Sigmoid colon (tissue), 7 donors: ENCODE measurements around the gene ATRNL1. TPM values are rescaled to one million over a fixed set of nuclear protein-coding genes. Genes with fewer than 3 reads are reported as not detected.

Experiments used
- DNase-seq: peaks from one replicate; pipeline ENCODE4 v3.0.0-alpha.2; 2019
- H3K27ac ChIP-seq, 4 donors: fragments of 200-600 bp; sonication (generic); one replicate each; pipeline ENCODE4 v1.5.1; 2016 to 2019; ENCODE audit warnings: mild to moderate bottlenecking in 1 of 4
- H3K27me3 ChIP-seq, 3 donors: fragments of 200-600 bp; sonication (generic); one replicate each; pipeline ENCODE4 v1.5.1; 2019; ENCODE audit warnings: mild to moderate bottlenecking in 1 of 3
- H3K36me3 ChIP-seq, 4 donors: fragments of 200-600 bp; sonication (generic); one replicate each; pipeline ENCODE4 v1.5.1; 2016 to 2019
- H3K4me1 ChIP-seq, 4 donors: fragments of 200-600 bp; sonication (generic); one replicate each; pipeline ENCODE4 v1.5.1; 2017 to 2019
- H3K4me3 ChIP-seq, 4 donors: fragments of 200-600 bp; sonication (generic); one replicate each; pipeline ENCODE4 v1.5.1; 2017 to 2019; ENCODE audit warnings: mild to moderate bottlenecking in 2 of 4, moderate library complexity in 1 of 4
- H3K9me3 ChIP-seq, 4 donors: fragments of 200-600 bp in 3 of 4; sonication (generic) in 3 of 4; one replicate each; pipeline versions ENCODE4 v1.5.1 to v1.6.1; 2013 to 2019
- EP300 ChIP-seq, 4 donors: sonication (generic); formaldehyde crosslinking; IDR thresholded peaks; one replicate each; pipeline ENCODE4 v1.6.1; 2017; ENCODE audit warnings: antibody characterized with exemption in 4 of 4
- POLR2A ChIP-seq, 2 donors: fragments of 450-650 bp; IDR thresholded peaks; one replicate each; pipeline ENCODE4 v1.6.1; 2016; ENCODE audit warnings: antibody characterized with exemption in 2 of 2, mild to moderate bottlenecking in 2 of 2, moderate library complexity in 2 of 2
- POLR2AphosphoS5 ChIP-seq, 4 donors: sonication (generic); formaldehyde crosslinking; IDR thresholded peaks; one replicate each; pipeline ENCODE4 v1.6.1; 2017; ENCODE audit warnings: antibody characterized with exemption in 4 of 4
- WGBS, 2 donors: extraction: QIAGEN DNeasy Blood & Tissue Kit; methylation state at CpG; one replicate each; pipeline ENCODE4 v1.1.7; 2013; 5-methylcytosine and 5-hydroxymethylcytosine counted together
- intact Hi-C: fragments of 100-400 bp; cut with DNase I; formaldehyde crosslinking; loops from one replicate; pipeline ENCODE4 v1.15.1; 2023
- polyA plus RNA-seq, 3 donors: library from polyadenylated mRNA; stranded (reverse); fragments of 200-250 nt; gene quantifications; one replicate each; pipeline ENCODE4 v1.2.3, GENCODE V29; 2013
- total RNA-seq, 4 donors: library from RNA; depleted of rRNA; stranded (reverse); fragments of >200 nt; gene quantifications; one replicate each; pipeline ENCODE4 v1.1.0, GENCODE V29; 2016
- TF ChIP-seq, protein P1 (sequence below), 4 experiments: fragments of 450-650 bp in 3 of 4; fragments of 200-600 bp in 1 of 4; IDR thresholded peaks; one replicate each; pipeline ENCODE4 v1.5.1; 2016 to 2019; ENCODE audit warnings: antibody characterized with exemption in 4 of 4, mild to moderate bottlenecking in 3 of 4, moderate library complexity in 2 of 4
- donor health status: healthy with polysubstance abuse.
- donor health status: Bipolar disorder and iron deficiency.
- donor health status: healthy.

The ATRNL1 gene
- total and polyA plus RNA-seq, 7 donors: 0.57 to 17.3 (median 6.9) TPM; not detected in 1

- Histone ChIP-seq H3K27ac (no peak overlapping the region), H3K9me3 (no peaks in the 10 kb centered on the region), H3K36me3 (no peaks in the 10 kb centered on the region), H3K4me1 (no peaks in the 10 kb centered on the region), H3K4me3 (no peak overlapping the region), H3K27me3 (no peaks in the 10 kb centered on the region)
- 83 to 84% methylated on average over 3 of the region's 3 CpGs for WGBS, 2 donors
- intact Hi-C loops: no loop called here
- no peak for DNase-seq
- TF ChIP-seq POLR2A (IDR thresholded peaks at IDR 0.05): no peak
- TF ChIP-seq EP300 (IDR thresholded peaks at IDR 0.05): no peak
- TF ChIP-seq POLR2AphosphoS5 (IDR thresholded peaks at IDR 0.05): no peak
- TF ChIP-seq, protein P1, sequence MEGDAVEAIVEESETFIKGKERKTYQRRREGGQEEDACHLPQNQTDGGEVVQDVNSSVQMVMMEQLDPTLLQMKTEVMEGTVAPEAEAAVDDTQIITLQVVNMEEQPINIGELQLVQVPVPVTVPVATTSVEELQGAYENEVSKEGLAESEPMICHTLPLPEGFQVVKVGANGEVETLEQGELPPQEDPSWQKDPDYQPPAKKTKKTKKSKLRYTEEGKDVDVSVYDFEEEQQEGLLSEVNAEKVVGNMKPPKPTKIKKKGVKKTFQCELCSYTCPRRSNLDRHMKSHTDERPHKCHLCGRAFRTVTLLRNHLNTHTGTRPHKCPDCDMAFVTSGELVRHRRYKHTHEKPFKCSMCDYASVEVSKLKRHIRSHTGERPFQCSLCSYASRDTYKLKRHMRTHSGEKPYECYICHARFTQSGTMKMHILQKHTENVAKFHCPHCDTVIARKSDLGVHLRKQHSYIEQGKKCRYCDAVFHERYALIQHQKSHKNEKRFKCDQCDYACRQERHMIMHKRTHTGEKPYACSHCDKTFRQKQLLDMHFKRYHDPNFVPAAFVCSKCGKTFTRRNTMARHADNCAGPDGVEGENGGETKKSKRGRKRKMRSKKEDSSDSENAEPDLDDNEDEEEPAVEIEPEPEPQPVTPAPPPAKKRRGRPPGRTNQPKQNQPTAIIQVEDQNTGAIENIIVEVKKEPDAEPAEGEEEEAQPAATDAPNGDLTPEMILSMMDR (IDR thresholded peaks at IDR 0.05): no peak
Measured at GRCh38 chr10:115857856-115858255, 764.7 kb downstream of the ATRNL1 start.

- no peaks in the 10 kb centered on the region for H3K9me3 ChIP-seq
- DNase-seq: no peak
- no peak overlapping the region for H3K27ac ChIP-seq
- no peaks in the 10 kb centered on the region for H3K4me1 ChIP-seq
- H3K27me3 ChIP-seq: no peaks in the 10 kb centered on the region
- H3K4me3 ChIP-seq: no peak overlapping the region
- intact Hi-C loops: no loop called here
- H3K36me3 ChIP-seq: no peaks in the 10 kb centered on the region
- TF ChIP-seq POLR2AphosphoS5 (IDR thresholded peaks at IDR 0.05) (no peak), EP300 (IDR thresholded peaks at IDR 0.05) (no peak), POLR2A (IDR thresholded peaks at IDR 0.05) (no peak)
- TF ChIP-seq, protein P1 (IDR thresholded peaks at IDR 0.05): no peak
- WGBS, 2 donors: 81 to 91% methylated on average over 1 of the region's 1 CpG
Measured at GRCh38 chr10:115860182-115861107, 767.3 kb downstream of the ATRNL1 start.

GRCh38 chr10:115861455-115861854 is 768.3 kb downstream of the ATRNL1 start:
- no peaks in the 10 kb centered on the region for H3K36me3 ChIP-seq
- no peak overlapping the region for H3K4me3 ChIP-seq
- TF ChIP-seq POLR2AphosphoS5 (IDR thresholded peaks at IDR 0.05) (no peak), POLR2A (IDR thresholded peaks at IDR 0.05) (no peak), EP300 (IDR thresholded peaks at IDR 0.05) (no peak)
- TF ChIP-seq, protein P1 (IDR thresholded peaks at IDR 0.05): no peak
- H3K27me3 ChIP-seq: no peaks in the 10 kb centered on the region
- H3K9me3 ChIP-seq: no peaks in the 10 kb centered on the region
- intact Hi-C loops: no loop called here
- no peak for DNase-seq
- H3K27ac ChIP-seq: no peak overlapping the region
- WGBS, 2 donors: 82 to 90% methylated on average over 2 of the region's 2 CpGs
- H3K4me1 ChIP-seq: no peaks in the 10 kb centered on the region

GRCh38 chr10:115861864-115862263 is 768.7 kb downstream of the ATRNL1 start:
- no peaks in the 10 kb centered on the region for H3K9me3 ChIP-seq
- no peaks in the 10 kb centered on the region for H3K36me3 ChIP-seq
- no peaks in the 10 kb centered on the region for H3K4me1 ChIP-seq
- no peak overlapping the region for H3K27ac ChIP-seq
- WGBS, 2 donors: 94 to 95% methylated on average over 1 of the region's 1 CpG
- intact Hi-C loops: no loop called here
- H3K4me3 ChIP-seq: no peak overlapping the region
- DNase-seq: no peak
- no peak for TF ChIP-seq EP300 (IDR thresholded peaks at IDR 0.05)
- TF ChIP-seq POLR2A (IDR thresholded peaks at IDR 0.05): no peak
- TF ChIP-seq POLR2AphosphoS5 (IDR thresholded peaks at IDR 0.05): no peak
- TF ChIP-seq, protein P1 (IDR thresholded peaks at IDR 0.05): no peak
- H3K27me3 ChIP-seq: no peaks in the 10 kb centered on the region
